Adrenal gland (tissue), 12 donors: Measurements from ENCODE around the gene ODAD2. TPM values are rescaled to one million over a fixed set of nuclear protein-coding genes. Genes with fewer than 3 reads are reported as not detected.

Experiments
- DNase-seq, 7 donors: peaks; one replicate each; pipeline ENCODE4 v3.0.0-alpha.2; 2019 to 2020
- H3K27ac ChIP-seq, 5 donors: fragments of 200-600 bp; sonication (generic) in 4 of 5; 1 replicate in 3 of 5; 2 replicates in 2 of 5; pipeline versions ENCODE4 v1.5.1 to v1.8.0; 2016 to 2020; ENCODE audit warnings: mild to moderate bottlenecking in 1 of 5
- H3K27me3 ChIP-seq: fragments of 200-600 bp; 2 replicates; pipeline ENCODE4 v1.8.0; 2021
- H3K36me3 ChIP-seq, 2 donors: fragments of 200-600 bp; replicated peaks in 1 of 2; 1 replicate in 1 of 2; 2 replicates in 1 of 2; pipeline versions ENCODE4 v1.5.1 to v1.8.0; 2018 to 2022
- H3K4me1 ChIP-seq, 2 donors: fragments of 200-600 bp; replicated peaks in 1 of 2; 1 replicate in 1 of 2; 2 replicates in 1 of 2; pipeline versions ENCODE4 v1.5.1 to v1.8.0; 2018 to 2021
- H3K4me3 ChIP-seq, 4 donors: fragments of 200-600 bp; sonication (generic) in 3 of 4; one replicate each; pipeline ENCODE4 v1.5.1; 2016 to 2018
- H3K9me3 ChIP-seq, 3 donors: fragments of 200-600 bp; sonication (generic) in 1 of 3; replicated peaks in 1 of 3; 1 replicate in 2 of 3; 2 replicates in 1 of 3; pipeline versions ENCODE4 v1.5.1 to v1.8.0; 2016 to 2021
- POLR2A ChIP-seq, 2 donors: fragments of 450-650 bp; IDR thresholded peaks; one replicate each; pipeline ENCODE4 v1.6.1; 2017; ENCODE audit warnings: antibody characterized with exemption in 2 of 2, mild to moderate bottlenecking in 2 of 2, moderate library complexity in 1 of 2
- WGBS, 4 donors: extraction: QIAGEN DNeasy Blood & Tissue Kit in 2 of 4; methylation state at CpG; one replicate each; pipeline versions ENCODE4 v1.1.5 to v1.1.7; 2013 to 2017; 5-methylcytosine and 5-hydroxymethylcytosine counted together
- intact Hi-C, 2 donors: fragments of 100-400 bp; cut with DNase I; formaldehyde crosslinking; loops; one replicate each; pipeline versions ENCODE4 v1.14.1 to v1.15.0; 2022 to 2023
- polyA plus RNA-seq, 3 donors: library from polyadenylated mRNA; stranded (reverse); fragments of 200-250 nt in 2 of 3; fragments of 350-450 nt in 1 of 3; fragmentation: Illumina TruSeq in 1 of 3; extraction: RNeasy Lipid Tissue Mini Kit (QIAGEN cat#74804) in 1 of 3; gene quantifications; one replicate each; pipeline ENCODE4 v1.2.3, GENCODE V29; 2013 to 2014
- total RNA-seq, 9 donors: library from RNA; depleted of rRNA in 4 of 9; stranded (reverse); fragments of >200 nt in 4 of 9; fragments of 120-200 nt in 1 of 9; fragmentation: NEBNext Ultra II Directional in 1 of 9; extraction: Animal tissue kit (Norgen Biotek cat#: 25700) in 1 of 9; gene quantifications; one replicate each; pipeline versions ENCODE4 v1.1.0 to v1.2.4, GENCODE V29; 2013 to 2023
- TF ChIP-seq, protein P1 (sequence below), 6 experiments: fragments of 450-650 bp in 4 of 6; fragments of 200-600 bp in 2 of 6; sonication (generic) in 1 of 6; IDR thresholded peaks; 1 replicate in 5 of 6; 2 replicates in 1 of 6; pipeline versions ENCODE4 v1.5.1 to v1.8.0; 2016 to 2021; ENCODE audit warnings: antibody characterized with exemption in 6 of 6, mild to moderate bottlenecking in 2 of 6, moderate library complexity in 1 of 6
- donor health status: healthy with polysubstance abuse.
- donor health status: Bipolar disorder and iron deficiency.
- donor health status: DM: yes; HTN: yes; CAD: no.
- donor health status: DM: no; HTN: no; CAD: no.
- donor health status: DM: no; HTN: no; CAD: no.
- donor health status: DM: yes; HTN: yes; CAD: no.

The ODAD2 gene
- total and polyA plus RNA-seq, 12 donors = 0.35 to 2.4 (median 1.2) TPM

- WGBS, 4 donors = 45 to 60% (median 59%) methylated on average over 3 of the region's 3 CpGs
- no peaks in the 10 kb centered on the region for H3K9me3 ChIP-seq
- intact Hi-C loops = no loop called here
- peaks cover 4% of the 10 kb centered on the region for H3K27me3 ChIP-seq
- no peak for DNase-seq
- no peaks in the 10 kb centered on the region for H3K4me1 ChIP-seq
- H3K36me3 ChIP-seq = no peaks in the 10 kb centered on the region
- TF ChIP-seq, protein P1, sequence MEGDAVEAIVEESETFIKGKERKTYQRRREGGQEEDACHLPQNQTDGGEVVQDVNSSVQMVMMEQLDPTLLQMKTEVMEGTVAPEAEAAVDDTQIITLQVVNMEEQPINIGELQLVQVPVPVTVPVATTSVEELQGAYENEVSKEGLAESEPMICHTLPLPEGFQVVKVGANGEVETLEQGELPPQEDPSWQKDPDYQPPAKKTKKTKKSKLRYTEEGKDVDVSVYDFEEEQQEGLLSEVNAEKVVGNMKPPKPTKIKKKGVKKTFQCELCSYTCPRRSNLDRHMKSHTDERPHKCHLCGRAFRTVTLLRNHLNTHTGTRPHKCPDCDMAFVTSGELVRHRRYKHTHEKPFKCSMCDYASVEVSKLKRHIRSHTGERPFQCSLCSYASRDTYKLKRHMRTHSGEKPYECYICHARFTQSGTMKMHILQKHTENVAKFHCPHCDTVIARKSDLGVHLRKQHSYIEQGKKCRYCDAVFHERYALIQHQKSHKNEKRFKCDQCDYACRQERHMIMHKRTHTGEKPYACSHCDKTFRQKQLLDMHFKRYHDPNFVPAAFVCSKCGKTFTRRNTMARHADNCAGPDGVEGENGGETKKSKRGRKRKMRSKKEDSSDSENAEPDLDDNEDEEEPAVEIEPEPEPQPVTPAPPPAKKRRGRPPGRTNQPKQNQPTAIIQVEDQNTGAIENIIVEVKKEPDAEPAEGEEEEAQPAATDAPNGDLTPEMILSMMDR (IDR thresholded peaks at IDR 0.05) = no peak
- H3K4me3 ChIP-seq = no peak overlapping the region
- H3K27ac ChIP-seq = no peak overlapping the region
Observed at GRCh38 chr10:27832826-27833225, 166.1 kb downstream of the ODAD2 start.

DNA sequence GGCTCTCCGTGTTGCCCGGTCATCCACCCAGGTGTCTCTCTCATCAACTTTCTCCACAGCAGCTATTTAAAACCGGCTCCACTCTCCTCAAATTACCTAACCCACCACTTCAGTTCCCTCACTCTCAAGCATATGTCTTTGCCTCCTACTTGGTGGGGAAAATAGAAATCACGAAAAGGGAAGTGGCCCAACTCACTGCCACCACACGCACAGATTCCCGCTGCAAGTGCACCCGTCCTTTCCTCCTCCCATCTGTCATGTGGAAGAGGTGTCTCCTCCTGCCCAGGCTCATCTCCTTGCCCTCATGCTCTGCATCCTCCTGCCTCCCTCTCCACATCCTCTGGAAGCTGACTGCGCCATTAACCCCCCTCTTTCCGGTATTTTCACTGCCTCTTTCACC, 172.5 kb downstream of the ODAD2 start:
- Histone ChIP-seq H3K36me3 (no peaks in the 10 kb centered on the region), H3K27ac (no peak overlapping the region), H3K9me3 (no peaks in the 10 kb centered on the region), H3K4me1 (no peaks in the 10 kb centered on the region), H3K27me3 (peaks cover 1% of the 10 kb centered on the region), H3K4me3 (no peak overlapping the region)
- intact Hi-C loops = no loop called here
- DNase-seq = no peak
- TF ChIP-seq POLR2A (IDR thresholded peaks at IDR 0.05) = no peak
- TF ChIP-seq, protein P1 (IDR thresholded peaks at IDR 0.05) = no peak
- WGBS, 4 donors = 83 to 89% (median 84%) methylated on average over 9 of the region's 9 CpGs

DNA sequence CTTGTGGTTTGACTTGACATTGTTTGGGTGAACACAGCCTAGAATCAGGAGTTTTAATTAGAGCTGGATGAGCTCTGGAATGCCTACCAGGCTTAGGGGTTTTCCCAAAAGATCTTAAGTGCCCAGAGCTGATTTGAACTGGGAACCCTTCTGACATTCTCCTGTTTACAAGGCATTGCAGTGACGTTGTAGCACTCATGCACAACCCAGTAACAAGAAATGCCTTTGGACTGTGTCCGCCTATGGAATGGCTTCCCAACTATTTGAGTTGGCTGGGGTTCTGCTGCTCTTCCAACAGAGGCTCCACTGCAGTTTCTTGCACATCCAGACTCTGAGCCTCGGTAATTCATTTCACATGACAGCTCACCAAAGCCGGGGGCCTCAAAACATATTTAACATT, 176.6 kb downstream of the ODAD2 start:
- Histone ChIP-seq H3K27me3 (no peaks in the 10 kb centered on the region), H3K27ac (no peak overlapping the region), H3K9me3 (no peaks in the 10 kb centered on the region), H3K4me1 (peaks cover 0 to 4% of the 10 kb centered on the region in 2 donors), H3K4me3 (no peak overlapping the region), H3K36me3 (no peaks in the 10 kb centered on the region)
- TF ChIP-seq, protein P1 (IDR thresholded peaks at IDR 0.05) = no peak
- WGBS, 4 donors = 60 to 69% (median 64%) methylated on average over 3 to 4 of the region's 4 CpGs
- intact Hi-C loops = no loop called here
- no peak for DNase-seq

GRCh38 chr10:27820637-27821036, 178.2 kb downstream of the ODAD2 start:
- H3K4me3 ChIP-seq = no peak overlapping the region
- intact Hi-C loops = no loop called here
- peaks cover 0 to 4% of the 10 kb centered on the region in 2 donors for H3K4me1 ChIP-seq
- H3K27ac ChIP-seq = no peak overlapping the region
- TF ChIP-seq, protein P1 (IDR thresholded peaks at IDR 0.05) = no peak
- TF ChIP-seq POLR2A (IDR thresholded peaks at IDR 0.05) = no peak
- no peak for DNase-seq
- H3K36me3 ChIP-seq = no peaks in the 10 kb centered on the region
- no peaks in the 10 kb centered on the region for H3K9me3 ChIP-seq
- no peaks in the 10 kb centered on the region for H3K27me3 ChIP-seq
- WGBS, 4 donors = 81 to 92% (median 88%) methylated on average over 3 of the region's 3 CpGs
